Ascending aorta (tissue), 2 donors: ENCODE measurements around the gene IFT52. TPM values are rescaled to one million over a fixed set of nuclear protein-coding genes. Genes with fewer than 3 reads are reported as not detected.
"Not testable (repeated sequence)": the region's sequence is repeated elsewhere in the genome, so short reads cannot be mapped to it uniquely, and the experiment has no call there.

Experiments used
- DNase-seq, 2 donors: peaks; one replicate each; pipeline ENCODE4 v3.0.0-alpha.2; 2019; ENCODE audit warnings: low spot score in 2 of 2
- H3K27ac ChIP-seq, 2 donors: fragments of 200-600 bp; sonication (generic); one replicate each; pipeline ENCODE4 v1.5.1; 2016 to 2017; ENCODE audit warnings: mild to moderate bottlenecking in 1 of 2
- H3K27me3 ChIP-seq: fragments of 200-600 bp; sonication (generic); one replicate; pipeline ENCODE4 v1.5.1; 2017
- H3K36me3 ChIP-seq, 2 donors: fragments of 200-600 bp; sonication (generic); one replicate each; pipeline ENCODE4 v1.5.1; 2016
- H3K4me1 ChIP-seq, 2 donors: fragments of 200-600 bp; sonication (generic); one replicate each; pipeline ENCODE4 v1.5.1; 2016 to 2017; ENCODE audit warnings: mild to moderate bottlenecking in 1 of 2
- H3K4me3 ChIP-seq, 2 donors: fragments of 200-600 bp; sonication (generic); one replicate each; pipeline ENCODE4 v1.5.1; 2016 to 2017; ENCODE audit warnings: mild to moderate bottlenecking in 1 of 2
- H3K9me3 ChIP-seq, 2 donors: fragments of 200-600 bp; sonication (generic); one replicate each; pipeline ENCODE4 v1.5.1; 2016
- CTCF ChIP-seq, 3 experiments: fragments of 200-600 bp in 2 of 3; fragments of 450-650 bp in 1 of 3; sonication (generic) in 2 of 3; IDR thresholded peaks; one replicate each; pipeline ENCODE4 v1.5.1; 2016 to 2019; ENCODE audit warnings: antibody characterized with exemption in 3 of 3, mild to moderate bottlenecking in 1 of 3, moderate library complexity in 1 of 3
- intact Hi-C: fragments of 100-400 bp; cut with DNase I; formaldehyde crosslinking; loops from one replicate; pipeline ENCODE4 v1.15.1; 2023
- total RNA-seq: library from RNA; depleted of rRNA; stranded (reverse); fragments of >200 nt; gene quantifications from one replicate; pipeline ENCODE4 v1.1.0, GENCODE V29; 2016

The IFT52 gene
- total RNA-seq, 1 donor from 2014 or later = 15.2 TPM

GRCh38 chr20:43642548-43642947 lies 51.8 kb downstream of the IFT52 start:
- Histone ChIP-seq H3K36me3 (peaks cover 42 to 72% of the 10 kb centered on the region in 2 donors), H3K27me3 (no peaks in the 10 kb centered on the region), H3K4me3 (no peak overlapping the region), H3K27ac (no peak overlapping the region), H3K9me3 (no peaks in the 10 kb centered on the region), H3K4me1 (no peaks in the 10 kb centered on the region)
- DNase-seq = no peak
- intact Hi-C loops = no loop called here
- TF ChIP-seq CTCF (IDR thresholded peaks at IDR 0.05) = no peak

GRCh38 chr20:43650997-43651525 lies 60.3 kb downstream of the IFT52 start:
- Histone ChIP-seq H3K27me3 (no peaks in the 10 kb centered on the region), H3K9me3 (no peaks in the 10 kb centered on the region), H3K36me3 (peaks cover 7 to 19% of the 10 kb centered on the region in 2 donors), H3K27ac (no peak overlapping the region), H3K4me1 (no peaks in the 10 kb centered on the region), H3K4me3 (no peak overlapping the region)
- intact Hi-C loops = no loop called here
- DNase-seq = no peak
- TF ChIP-seq CTCF (IDR thresholded peaks at IDR 0.05) = no peak

- H3K27ac ChIP-seq, H3K4me3 ChIP-seq, H3K9me3 ChIP-seq, DNase-seq, intact Hi-C loops, H3K27me3 ChIP-seq, H3K4me1 ChIP-seq: not testable (repeated sequence)
- H3K36me3 ChIP-seq = peaks cover 1 to 13% of the 10 kb centered on the region in 2 donors
Observed at GRCh38 chr20:43651650-43652184, 61.0 kb downstream of the IFT52 start.

GRCh38 chr20:43653966-43654365 lies 63.2 kb downstream of the IFT52 start:
- DNase-seq = no peak
- Histone ChIP-seq H3K4me1 (no peaks in the 10 kb centered on the region), H3K27ac (no peak overlapping the region), H3K36me3 (no peaks in the 10 kb centered on the region), H3K4me3 (no peak overlapping the region), H3K9me3 (no peaks in the 10 kb centered on the region), H3K27me3 (no peaks in the 10 kb centered on the region)
- TF ChIP-seq CTCF (IDR thresholded peaks at IDR 0.05) = no peak
- intact Hi-C loops = no loop called here

- not testable (repeated sequence) for DNase-seq
Observed at GRCh38 chr20:43655176-43655575, 64.4 kb downstream of the IFT52 start.

GRCh38 chr20:43655937-43656336 lies 65.2 kb downstream of the IFT52 start:
- Histone ChIP-seq H3K27me3 (no peaks in the 10 kb centered on the region), H3K4me1 (no peaks in the 10 kb centered on the region), H3K9me3 (no peaks in the 10 kb centered on the region), H3K27ac (no peak overlapping the region), H3K36me3 (no peaks in the 10 kb centered on the region), H3K4me3 (no peak overlapping the region)
- no peak for DNase-seq
- no peak for TF ChIP-seq CTCF (IDR thresholded peaks at IDR 0.05)
- intact Hi-C loops = no loop called here

More at GRCh38 chr20:43655176-43655575, 64.4 kb downstream of the IFT52 start:
- H3K9me3 ChIP-seq, intact Hi-C loops, H3K27ac ChIP-seq, H3K4me3 ChIP-seq, H3K36me3 ChIP-seq, H3K27me3 ChIP-seq, H3K4me1 ChIP-seq: not testable (repeated sequence)
